Left lobe of liver (tissue), 2 donors: ENCODE data around the gene CRYGA. TPM values are rescaled to one million over a fixed set of nuclear protein-coding genes. Genes with fewer than 3 reads are reported as not detected.

Source experiments
- ATAC-seq: fragments of 200-7000 bp; cut with Tn5 transposase; one replicate; pipeline ENCODE4 v1.9.1; 2020; ENCODE audit warnings: mild to moderate bottlenecking, moderate library complexity
- DNase-seq: peaks from one replicate; pipeline ENCODE4 v3.0.0-alpha.2; 2020; ENCODE audit warnings: low spot score
- total RNA-seq: library from RNA; stranded (reverse); gene quantifications from one replicate; pipeline ENCODE4 v1.2.1, GENCODE V29; 2021
- donor health status: DM: no; HTN: no; CAD: no; lungs with moderate emphysema.
- donor health status: DM: no; HTN: yes; CAD: no.

The CRYGA gene, protein sequence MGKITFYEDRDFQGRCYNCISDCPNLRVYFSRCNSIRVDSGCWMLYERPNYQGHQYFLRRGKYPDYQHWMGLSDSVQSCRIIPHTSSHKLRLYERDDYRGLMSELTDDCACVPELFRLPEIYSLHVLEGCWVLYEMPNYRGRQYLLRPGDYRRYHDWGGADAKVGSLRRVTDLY
- total RNA-seq = not detected

DNA sequence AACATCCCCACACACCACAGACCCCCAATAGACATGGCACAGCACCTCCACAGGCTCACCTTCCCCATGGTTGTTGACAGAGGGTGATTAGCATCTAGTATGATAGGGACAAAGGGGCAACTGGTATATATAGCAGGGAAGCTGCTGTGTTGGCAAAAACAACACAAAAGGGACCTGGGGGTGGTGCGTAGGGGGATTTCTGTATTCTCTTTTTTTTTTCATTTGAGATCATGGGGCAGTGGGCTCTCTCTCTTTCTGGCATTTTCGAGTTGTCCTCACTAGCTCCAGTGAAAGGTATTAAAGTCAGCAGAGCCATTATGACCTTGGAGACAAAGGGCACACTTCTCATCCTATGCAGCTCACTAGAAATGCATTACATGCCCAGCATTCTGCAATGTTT, at the start of gene CRYGA:
Gene CRYGA (minus strand): TSS at position 101 of the 400 bp plus-strand sequence. CDS start 33 bp downstream, at position 68.
- DNase-seq = no peak
- no peak for ATAC-seq

DNA sequence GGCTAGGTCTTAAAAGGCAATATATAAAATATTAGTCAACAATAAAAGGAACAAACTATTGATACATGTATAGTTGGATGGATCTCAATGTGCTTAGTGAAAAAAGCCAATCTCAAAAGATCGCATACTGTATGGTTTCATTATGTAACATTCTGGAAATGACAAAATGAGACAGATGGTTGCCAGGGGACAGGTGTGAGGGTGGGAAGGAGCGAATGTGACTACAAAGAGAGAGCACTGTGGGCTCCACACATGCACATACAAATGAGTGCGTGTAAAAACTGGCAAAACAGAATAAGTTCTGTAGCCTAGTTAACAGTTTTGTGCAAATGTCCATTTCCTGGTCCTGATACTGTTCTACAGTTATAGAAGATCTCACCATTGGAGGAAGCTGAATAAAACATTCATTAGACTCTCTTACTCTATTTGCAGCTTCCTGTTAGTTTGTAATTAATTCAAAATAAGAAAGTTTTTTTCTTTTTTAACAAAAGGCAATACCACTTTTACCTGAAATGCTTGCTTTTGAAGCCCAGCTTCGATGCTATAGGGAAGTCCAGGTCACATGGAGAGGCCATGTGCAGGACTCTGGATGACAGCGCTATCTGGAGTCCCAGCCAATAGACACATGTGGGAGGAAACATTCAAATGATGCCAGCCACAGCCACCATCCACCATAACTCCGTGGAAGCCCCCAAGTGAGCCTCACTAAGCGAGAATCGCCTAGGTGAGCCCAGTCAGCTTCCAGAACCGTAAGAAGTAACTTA, 47.5 kb upstream of the CRYGA start:
- no peak for ATAC-seq
- DNase-seq = no peak

DNA sequence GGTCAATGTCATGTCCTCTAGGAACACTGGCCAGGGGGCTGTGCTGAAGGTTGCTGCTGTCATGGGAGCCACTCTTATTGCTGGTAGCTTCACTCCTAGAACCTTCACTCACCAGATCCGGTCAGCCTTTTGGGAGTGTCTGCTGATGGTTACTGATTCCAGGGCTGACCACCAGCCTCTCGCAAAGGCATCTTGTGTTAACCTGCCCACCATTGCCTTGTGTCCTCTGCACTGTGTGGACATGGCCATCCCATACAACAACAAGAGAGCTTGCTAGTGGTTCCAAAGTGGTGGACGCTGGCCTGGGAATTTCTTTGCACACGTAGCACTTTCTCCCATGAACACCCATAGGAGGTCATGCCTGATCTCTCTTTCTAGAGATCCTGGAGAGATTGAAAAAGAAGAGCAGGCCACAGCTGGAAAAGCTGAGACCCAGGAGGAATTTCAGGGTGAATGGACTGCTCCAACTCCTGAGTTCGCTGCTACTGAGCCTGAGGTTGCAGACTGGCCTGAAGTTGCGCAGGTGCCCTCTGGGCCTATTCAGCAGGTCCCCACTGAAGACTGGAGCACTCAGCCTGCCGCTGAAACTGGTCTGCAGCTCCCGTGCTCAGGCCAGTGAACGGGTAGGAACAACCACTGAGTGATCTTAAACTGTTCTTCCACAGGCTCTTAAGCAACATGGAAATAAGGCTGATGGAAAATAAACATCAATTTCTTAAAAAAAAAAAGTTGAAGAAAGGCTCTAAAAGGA, 45.1 kb upstream of the CRYGA start:
- no peak for ATAC-seq
- DNase-seq = no peak

DNA sequence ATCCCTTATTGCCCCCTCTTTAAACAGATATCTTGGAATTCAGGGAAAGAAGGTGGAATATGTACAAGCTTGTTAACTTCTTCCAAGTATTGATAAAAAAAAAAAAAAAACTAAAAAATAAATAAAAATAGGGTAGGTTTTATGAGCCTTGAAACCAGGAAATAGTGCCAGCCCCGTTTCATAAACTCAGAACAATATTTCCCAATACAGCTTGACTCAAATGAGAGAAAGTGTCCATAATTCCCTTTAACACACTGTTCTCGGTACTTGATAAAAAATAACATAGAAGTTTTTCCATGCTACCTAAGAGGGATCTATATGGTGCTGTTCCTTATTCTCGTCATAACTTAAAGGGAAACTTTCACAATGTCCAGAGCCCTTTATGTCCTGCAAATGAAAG, 44.4 kb upstream of the CRYGA start:
- DNase-seq (no peak), ATAC-seq (peak; percentile 68)

DNA sequence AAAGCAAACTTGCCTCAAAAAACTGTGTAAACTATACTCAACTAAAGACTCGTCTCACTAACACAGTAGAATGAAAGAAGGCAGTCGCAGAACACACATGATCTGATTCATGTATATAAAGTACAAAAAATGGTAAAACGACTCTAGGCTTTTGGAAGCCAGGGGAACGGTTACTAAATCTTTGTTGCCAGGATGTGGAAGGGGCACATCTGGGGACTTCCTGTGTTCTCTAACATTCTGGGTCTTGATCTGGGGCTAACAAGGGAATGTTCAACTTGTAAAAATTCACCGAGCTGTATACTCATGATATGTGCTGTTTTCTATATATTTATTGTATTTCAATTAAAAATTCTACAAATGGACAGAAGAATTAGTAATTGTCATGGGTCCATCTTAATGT, 40.8 kb upstream of the CRYGA start:
- DNase-seq (no peak), ATAC-seq (no peak)

DNA sequence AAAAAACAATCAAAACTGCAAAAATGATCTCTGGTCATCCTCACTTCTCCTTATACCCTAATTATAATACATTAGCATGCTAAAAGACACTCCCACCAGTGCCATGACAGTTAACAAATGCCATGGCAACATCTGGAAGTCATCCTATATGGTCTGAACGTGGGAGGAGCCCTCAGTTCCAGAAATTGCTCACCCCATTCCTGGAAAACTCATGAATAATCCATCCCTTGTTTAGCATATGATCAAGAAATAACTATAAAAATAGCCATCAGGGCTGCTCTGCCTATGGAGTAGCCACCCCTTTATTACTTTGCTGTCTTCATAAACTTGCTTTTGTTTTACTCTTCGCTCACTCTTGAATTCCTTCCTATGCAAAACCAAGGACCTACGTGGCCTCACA, 32.1 kb upstream of the CRYGA start:
- ATAC-seq = no peak
- no peak for DNase-seq

DNA sequence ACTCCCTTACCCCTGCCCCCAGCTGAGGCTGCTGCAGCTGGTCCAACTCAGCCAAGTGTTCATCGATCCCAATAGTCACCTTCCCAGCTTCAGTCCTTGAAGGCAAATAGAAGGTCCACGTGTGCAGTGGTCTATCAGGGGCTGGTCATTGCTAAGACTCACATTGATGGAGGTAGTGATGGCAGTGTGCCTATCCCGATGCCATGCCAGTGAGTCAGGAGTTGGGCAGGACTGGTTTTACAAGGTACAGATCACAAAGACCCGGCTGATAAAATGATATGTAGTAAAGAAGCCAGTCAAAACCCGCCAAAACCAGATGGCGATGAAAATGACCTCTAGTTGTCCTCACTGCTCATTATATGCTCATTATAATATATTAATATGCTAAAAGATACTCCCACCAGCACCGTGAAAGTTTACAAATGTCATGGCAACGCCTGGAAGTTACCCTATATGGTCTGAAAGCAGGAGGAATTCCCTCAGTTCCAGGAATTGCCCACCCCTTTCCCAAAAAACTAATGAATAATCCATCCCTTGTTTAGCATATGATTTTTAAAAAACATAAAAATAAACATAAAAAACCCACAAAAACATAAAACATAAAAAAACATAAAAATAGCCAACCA, 29.3 kb upstream of the CRYGA start:
- DNase-seq = no peak
- ATAC-seq = no peak

DNA sequence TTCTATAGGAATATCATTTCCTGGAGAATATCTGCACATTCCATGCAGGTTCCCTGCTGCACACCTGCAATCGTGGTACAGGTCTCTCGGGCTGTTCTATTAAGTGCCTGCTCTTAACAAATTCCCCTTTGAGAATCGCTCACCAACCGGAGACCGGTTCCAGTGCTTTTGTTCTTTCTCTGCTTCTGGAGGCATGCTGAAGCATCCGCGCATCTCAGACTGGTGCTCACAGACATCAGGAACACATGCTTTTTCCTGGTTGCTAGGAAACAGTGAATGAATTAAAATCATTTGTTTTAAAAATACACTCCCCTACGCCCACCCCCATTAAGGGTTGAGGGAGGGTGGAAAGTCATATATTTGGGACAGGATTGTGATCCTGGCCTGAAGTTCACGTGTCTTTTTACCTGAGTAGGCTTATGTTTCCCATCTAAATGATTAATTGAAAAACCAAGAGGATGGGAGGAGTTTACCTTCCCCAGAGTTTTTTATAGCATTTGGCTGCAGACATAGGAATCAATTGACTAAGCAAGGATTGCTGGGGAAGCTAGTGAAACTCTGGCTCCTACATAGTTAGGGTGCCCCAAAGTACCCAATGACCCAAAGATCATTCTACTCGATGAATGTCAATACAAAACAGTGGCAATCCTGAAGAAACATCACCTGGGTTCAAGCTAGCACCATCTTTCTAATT, 26.6 kb upstream of the CRYGA start, which contains the start of gene C2orf80:
Gene C2orf80 (minus strand): TSS at position 221 of the 694 bp plus-strand sequence. CDS start 3,044 bp downstream, outside the sequence.
- ATAC-seq (no peak), DNase-seq (no peak)

DNA sequence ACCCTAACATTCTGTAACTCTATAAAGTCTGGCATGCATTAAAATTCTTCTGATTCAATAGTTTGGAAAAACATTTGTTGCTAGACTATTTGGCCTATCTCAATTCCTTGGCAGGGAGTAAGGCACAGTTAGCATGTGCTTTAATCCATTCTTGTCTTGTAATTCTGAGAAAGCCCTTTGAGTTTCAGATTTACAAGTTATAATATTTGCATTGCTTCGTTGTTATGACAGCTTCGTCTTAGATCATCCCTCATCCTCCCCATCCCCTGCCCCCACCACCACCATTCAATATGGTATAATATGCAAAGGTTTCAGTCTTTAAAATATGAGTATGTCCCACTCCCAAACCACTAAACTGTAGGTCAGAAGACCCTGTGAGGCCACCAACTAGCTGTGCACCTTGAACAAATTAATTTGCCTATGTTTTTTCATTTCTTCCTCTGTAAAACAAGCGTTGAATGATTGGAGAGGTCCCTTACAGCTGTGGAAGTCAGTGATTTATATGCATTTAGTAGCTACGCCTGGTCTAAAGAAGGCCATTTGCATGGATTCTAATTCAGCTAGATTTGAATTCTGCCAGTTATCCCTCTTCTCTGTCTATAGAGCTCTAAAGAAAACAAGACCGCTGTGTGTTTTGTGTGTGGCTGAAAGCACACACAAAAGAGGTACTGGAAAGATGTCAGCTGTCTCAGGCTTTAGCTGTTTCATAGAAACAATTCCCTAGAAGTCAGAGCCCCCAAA, 25.9 kb upstream of the CRYGA start:
- DNase-seq = no peak

DNA sequence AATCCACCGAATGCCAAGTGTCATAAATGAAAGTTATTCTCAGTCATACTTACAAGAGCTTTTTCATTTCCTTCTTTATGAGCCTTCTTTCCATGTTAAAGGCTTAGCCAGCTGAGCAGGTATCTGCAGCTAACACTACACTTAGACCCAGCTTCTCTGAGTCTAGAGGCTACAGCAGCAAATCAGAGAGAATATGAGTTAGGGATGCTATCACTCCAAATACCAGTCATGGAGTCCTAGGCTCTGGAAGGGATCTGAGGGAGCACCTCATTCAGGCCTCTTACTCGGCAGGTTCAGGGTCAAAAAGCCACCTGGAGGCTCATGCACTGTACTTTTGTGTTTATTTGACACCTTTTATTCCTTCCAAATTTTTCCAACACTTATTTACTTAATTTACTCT, 23.5 kb upstream of the CRYGA start:
- DNase-seq (no peak), ATAC-seq (no peak)

More for the DNA sequence above, 25.9 kb upstream of the CRYGA start:
- ATAC-seq = no peak

DNA sequence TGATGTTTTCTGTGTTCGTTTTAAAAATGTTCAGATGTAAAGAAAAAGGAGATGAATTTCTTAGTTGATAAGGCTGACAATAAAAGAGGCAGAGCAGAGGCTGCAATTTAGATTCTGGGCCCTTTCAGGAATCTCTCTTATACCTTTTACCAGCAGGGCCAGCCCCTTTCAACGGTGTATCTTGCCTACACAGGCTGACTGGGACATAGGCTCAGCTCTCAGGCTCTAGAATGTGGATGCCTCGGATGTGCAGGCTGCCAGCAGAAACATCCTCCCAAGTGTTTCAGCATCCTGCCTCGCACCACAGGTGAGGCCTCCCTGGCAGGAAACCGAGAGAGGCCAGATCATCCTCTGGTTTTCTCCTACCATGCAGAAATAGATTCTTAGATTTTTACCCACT, 23.1 kb upstream of the CRYGA start:
- DNase-seq (no peak), ATAC-seq (no peak)

DNA sequence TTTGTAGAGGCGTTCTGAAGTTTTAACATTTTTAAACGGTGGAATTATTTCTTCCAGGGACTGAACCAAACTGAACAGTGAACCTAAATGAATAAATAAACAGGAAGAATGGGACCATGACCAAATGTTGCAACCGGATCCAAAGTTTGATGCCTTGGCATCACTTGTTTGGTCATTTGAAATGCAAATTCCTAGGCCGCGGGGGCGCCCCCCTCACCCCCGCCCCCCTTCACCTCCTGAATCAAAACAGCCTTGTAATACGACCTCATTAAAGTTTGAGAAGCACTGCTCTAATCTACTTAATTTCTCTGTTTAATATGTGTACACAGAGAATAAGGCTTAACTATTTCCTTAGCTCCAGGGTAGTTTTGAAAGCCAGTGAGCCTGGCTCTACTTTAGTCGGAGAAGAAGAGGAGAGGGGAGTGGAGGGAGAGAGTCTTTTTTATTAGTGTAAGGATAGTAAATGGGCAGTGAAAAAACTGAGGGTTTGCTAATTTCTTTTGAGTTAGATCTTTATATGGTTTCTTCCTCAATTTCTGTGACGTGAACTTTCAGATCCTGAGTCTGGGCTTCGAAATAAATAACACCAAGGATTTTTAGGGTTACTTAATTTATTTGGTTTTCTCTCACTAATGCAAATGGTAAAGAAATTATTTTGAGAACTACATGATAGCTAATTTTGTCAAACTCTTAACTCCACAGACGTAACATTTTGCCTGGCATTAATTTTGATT, 20.8 kb upstream of the CRYGA start:
- ATAC-seq (peak; percentile 91), DNase-seq (peak; percentile 76)

DNA sequence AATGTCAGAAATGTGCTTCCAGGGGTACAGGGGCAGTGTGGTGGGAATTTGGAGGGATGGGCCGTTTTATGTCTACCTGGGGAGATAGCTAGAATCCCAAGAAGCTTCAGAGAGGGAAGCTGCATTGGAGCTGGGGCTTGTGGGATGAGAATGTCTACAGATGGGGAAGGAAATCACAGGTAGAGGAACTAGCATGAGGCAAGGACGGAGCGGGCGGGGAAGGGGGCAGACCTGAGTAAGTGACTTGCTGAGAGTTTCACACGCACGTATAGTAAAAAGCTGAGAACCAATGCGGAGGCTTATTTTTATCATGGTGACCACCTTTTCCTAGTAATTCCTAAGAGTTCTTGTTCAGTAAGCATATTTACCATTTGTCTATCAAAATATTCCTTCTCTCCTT, 20.1 kb upstream of the CRYGA start:
- ATAC-seq (peak; percentile 47), DNase-seq (no peak)

DNA sequence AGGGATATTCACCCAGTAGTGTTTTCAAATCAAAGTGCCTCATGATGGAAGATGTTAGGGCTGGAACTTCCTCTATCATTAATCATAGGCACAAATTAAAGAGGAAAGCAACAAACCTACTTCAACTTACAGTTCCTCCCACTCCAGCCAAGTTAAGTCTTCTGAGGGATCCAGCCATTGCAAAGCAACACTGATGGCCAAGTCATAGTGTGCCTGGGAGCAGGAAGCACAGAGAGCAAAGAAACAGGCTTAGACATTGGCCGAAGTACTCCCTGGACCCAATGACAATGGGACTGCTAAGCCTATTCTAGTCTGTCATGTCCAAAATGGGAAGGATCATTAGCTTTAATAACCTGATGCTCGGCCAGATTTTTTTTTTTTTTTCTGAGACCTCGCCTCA, 19.4 kb upstream of the CRYGA start:
- no peak for DNase-seq
- no peak for ATAC-seq

DNA sequence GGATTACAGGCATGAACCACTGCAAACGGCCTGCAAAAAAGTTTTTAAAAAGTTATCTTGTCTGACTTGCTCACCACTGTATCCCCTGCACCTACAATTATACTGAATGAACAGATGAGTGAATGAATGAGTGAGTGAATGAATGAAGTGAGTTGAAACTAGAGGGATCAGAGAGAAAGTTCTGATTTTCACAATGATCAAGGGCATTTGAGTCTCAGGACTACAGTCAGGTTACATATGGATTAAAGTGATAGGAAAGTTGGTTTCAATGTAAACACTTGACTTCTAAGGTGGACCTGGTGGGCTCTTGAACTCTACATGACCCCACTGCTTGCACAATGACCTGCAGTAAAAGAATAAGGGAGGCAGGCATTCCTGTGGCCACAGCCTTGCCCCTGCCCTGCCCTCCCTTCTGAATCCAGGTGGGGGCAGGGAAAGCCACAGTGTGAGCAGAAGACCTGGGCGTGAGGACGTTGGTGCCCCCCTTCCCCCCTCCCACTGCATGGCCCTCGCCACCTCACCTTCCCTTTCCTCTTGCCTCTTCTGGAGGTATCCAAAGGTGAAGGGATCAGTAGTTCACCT, 15.7 kb upstream of the CRYGA start:
- ATAC-seq = no peak
- DNase-seq = no peak

DNA sequence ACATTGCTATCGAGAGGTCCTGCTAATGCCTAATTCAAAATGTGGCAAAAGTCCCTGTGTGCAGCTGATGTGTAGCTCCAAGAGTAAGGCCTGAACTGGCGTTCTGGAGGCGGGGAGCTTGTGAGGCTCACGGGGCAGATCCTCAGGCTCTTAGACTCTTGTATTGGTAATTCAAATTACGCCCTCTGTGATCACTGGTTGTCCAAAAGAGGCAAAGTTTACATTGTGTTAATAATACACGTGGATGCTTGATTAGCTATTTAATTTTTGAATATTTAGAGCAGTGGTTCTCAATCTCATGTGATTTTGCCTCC, 12.4 kb upstream of the CRYGA start:
- DNase-seq (peak; percentile 56), ATAC-seq (peak; percentile 81)

DNA sequence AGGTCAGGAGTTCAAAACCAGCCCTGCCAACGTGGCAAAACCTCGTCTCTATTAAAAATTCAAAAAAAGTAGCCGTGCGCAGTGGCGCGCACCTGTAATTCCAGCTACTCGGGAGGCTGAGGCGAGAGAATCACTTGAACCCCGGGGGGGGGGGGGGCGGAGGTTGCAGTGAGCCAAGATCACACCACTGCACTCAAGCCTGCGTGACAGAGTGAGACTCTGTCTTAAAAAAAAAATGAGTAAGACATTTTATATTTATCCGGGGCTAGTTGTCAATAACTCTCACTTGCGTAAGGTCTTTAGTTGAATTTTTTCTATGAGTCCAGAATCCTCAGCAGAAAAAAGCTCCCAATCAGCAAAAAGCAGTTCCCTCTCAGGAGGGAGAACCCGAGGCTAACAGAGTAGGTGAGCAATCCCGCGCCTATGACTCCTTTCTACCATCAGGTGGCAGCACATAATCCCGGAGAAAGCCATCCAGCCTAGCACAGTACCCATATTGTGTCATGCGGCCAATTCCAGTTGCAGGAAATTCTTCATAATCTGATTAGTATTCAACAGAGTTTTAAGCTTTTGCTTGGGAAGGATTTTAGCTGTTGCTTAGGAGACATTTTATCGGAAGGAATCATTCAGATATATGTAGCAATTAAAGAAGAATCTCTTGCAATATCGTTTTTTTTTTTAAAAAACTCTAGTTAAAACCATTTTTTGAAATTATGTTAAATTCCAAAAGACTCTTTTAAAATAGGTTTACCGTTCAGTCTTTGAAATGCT, 11.9 kb upstream of the CRYGA start:
- peak; percentile 99 for ATAC-seq
- DNase-seq = peak; percentile 82

DNA sequence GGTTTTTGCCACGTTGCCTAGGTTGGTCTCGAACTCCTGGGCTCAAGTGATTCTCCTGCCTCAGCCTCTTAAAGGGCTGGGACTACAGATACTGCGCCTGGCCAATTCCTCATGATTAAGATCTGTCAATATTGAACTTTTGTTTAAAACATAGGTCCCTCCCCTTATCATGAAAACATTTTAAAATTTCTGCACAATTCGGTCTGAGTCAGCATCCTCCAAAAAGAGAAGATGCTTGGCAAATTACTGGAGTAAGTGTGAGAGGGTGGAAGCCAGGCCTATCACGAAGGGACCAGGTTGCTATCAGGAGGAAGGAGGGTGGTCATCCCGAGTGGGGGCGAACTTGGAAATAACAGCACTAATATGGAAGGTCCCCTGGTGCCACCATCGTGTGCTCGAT, 10.8 kb upstream of the CRYGA start:
- DNase-seq = no peak
- no peak for ATAC-seq
